ENCODE measurements around the gene DBNL. TPM values are rescaled to one million over a fixed set of nuclear protein-coding genes. Genes with fewer than 3 reads are reported as not detected.
A peak's percentile ranks its signal among the peaks of the same experiment; 100 is the strongest.

DBNL gene
- total RNA-seq, 3 donors from 2014 or later = 90.8 to 110 (median 102) TPM

- Histone ChIP-seq H3K4me3 (no peak overlapping the region), H3K9me3 (no peaks in the 10 kb centered on the region), H3K4me1 (peaks cover 0 to 4% of the 10 kb centered on the region in 2 donors), H3K27ac (no peak overlapping the region), H3K27me3 (no peaks in the 10 kb centered on the region), H3K36me3 (no peaks in the 10 kb centered on the region)
- intact Hi-C loops (cut with DNase I; ENCODE audit: low total_unique reads) = no loop called here
- DNase-seq (ENCODE audit: low spot score in 2 of 2) = no peak
- TF ChIP-seq POLR2AphosphoS5 (IDR thresholded peaks at IDR 0.05) (no peak), POLR2A (IDR thresholded peaks at IDR 0.05) (no peak)
- TF ChIP-seq, protein P1, sequence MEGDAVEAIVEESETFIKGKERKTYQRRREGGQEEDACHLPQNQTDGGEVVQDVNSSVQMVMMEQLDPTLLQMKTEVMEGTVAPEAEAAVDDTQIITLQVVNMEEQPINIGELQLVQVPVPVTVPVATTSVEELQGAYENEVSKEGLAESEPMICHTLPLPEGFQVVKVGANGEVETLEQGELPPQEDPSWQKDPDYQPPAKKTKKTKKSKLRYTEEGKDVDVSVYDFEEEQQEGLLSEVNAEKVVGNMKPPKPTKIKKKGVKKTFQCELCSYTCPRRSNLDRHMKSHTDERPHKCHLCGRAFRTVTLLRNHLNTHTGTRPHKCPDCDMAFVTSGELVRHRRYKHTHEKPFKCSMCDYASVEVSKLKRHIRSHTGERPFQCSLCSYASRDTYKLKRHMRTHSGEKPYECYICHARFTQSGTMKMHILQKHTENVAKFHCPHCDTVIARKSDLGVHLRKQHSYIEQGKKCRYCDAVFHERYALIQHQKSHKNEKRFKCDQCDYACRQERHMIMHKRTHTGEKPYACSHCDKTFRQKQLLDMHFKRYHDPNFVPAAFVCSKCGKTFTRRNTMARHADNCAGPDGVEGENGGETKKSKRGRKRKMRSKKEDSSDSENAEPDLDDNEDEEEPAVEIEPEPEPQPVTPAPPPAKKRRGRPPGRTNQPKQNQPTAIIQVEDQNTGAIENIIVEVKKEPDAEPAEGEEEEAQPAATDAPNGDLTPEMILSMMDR (IDR thresholded peaks at IDR 0.05) = no peak
Measured at GRCh38 chr7:44078521-44078920, 34.0 kb downstream of the DBNL start.

DNA sequence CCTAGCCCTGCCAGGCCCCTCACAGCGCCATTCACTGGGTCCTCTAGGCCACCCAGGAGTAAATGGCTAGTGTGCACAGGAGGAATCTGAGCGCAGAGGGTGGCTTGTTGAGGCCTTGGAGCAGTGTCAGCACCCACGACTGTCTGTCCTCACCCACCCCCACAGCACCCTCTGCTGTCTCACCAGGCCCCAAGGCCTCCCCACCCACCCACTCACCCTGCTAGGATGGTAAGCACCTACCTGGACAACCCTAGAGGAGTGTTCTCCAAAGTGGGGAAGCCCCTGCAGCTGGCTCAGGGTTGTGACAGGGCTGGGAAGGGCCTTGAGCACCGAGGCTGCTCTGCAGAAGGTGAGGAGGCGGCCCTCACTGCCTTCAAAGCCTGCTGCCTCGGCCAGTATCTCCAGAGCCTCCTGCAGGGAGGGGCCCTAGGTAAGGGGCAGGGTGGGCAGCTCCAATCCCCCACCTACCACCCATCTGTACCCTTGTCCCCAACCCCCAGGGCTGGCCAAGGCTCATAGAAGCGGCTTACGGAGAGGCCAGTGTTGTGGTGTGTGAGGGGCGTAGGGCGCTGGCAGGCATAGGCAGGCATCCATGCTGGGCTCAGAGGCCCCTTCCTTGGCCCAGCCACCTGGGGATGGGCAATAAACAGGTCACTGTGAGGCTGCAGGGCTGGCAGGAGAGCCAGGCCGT is 35.0 kb downstream of the DBNL start:
- no peaks in the 10 kb centered on the region for H3K36me3 ChIP-seq
- no peaks in the 10 kb centered on the region for H3K9me3 ChIP-seq
- TF ChIP-seq POLR2A (IDR thresholded peaks at IDR 0.05) = no peak
- TF ChIP-seq, protein P1 (IDR thresholded peaks at IDR 0.05) = no peak
- TF ChIP-seq POLR2AphosphoS5 (IDR thresholded peaks at IDR 0.05) = no peak
- H3K4me1 ChIP-seq = no peaks in the 10 kb centered on the region
- DNase-seq (ENCODE audit: low spot score in 2 of 2) = no peak
- H3K27ac ChIP-seq = no peak overlapping the region
- intact Hi-C loops (cut with DNase I; ENCODE audit: low total_unique reads) = no loop called here
- no peak overlapping the region for H3K4me3 ChIP-seq
- no peaks in the 10 kb centered on the region for H3K27me3 ChIP-seq

GRCh38 chr7:44080118-44080517 is 35.6 kb downstream of the DBNL start:
- Histone ChIP-seq H3K36me3 (no peaks in the 10 kb centered on the region), H3K4me1 (no peaks in the 10 kb centered on the region), H3K9me3 (no peaks in the 10 kb centered on the region), H3K27me3 (no peaks in the 10 kb centered on the region), H3K27ac (no peak overlapping the region), H3K4me3 (no peak overlapping the region)
- TF ChIP-seq, protein P1 (IDR thresholded peaks at IDR 0.05) = no peak
- TF ChIP-seq POLR2A (IDR thresholded peaks at IDR 0.05) (no peak), POLR2AphosphoS5 (IDR thresholded peaks at IDR 0.05) (no peak)
- intact Hi-C loops (cut with DNase I; ENCODE audit: low total_unique reads) = no loop called here
- no peak for DNase-seq (ENCODE audit: low spot score in 2 of 2)

GRCh38 chr7:44080686-44081265 is 36.3 kb downstream of the DBNL start:
- Histone ChIP-seq H3K36me3 (no peaks in the 10 kb centered on the region), H3K4me3 (peak overlapping the region in 1 of 3 donors; percentile 96), H3K27ac (peak overlapping the region; percentile 55 to 84), H3K4me1 (no peaks in the 10 kb centered on the region), H3K27me3 (no peaks in the 10 kb centered on the region), H3K9me3 (no peaks in the 10 kb centered on the region)
- no peak for DNase-seq (ENCODE audit: low spot score in 2 of 2)
- TF ChIP-seq POLR2A (IDR thresholded peaks at IDR 0.05) = no peak
- no peak for TF ChIP-seq POLR2AphosphoS5 (IDR thresholded peaks at IDR 0.05)
- TF ChIP-seq, protein P1 (IDR thresholded peaks at IDR 0.05) = no peak
- intact Hi-C loops (cut with DNase I; ENCODE audit: low total_unique reads) = no loop called here

- Histone ChIP-seq H3K27me3 (no peaks in the 10 kb centered on the region), H3K4me1 (no peaks in the 10 kb centered on the region), H3K4me3 (peak overlapping the region; percentile 64 to 96 (median 74)), H3K36me3 (no peaks in the 10 kb centered on the region), H3K27ac (peak overlapping the region; percentile 84 to 91), H3K9me3 (no peaks in the 10 kb centered on the region)
- intact Hi-C loops (cut with DNase I; ENCODE audit: low total_unique reads) = no loop called here
- no peak for DNase-seq (ENCODE audit: low spot score in 2 of 2)
- TF ChIP-seq, protein P1 (IDR thresholded peaks at IDR 0.05) = no peak
- TF ChIP-seq POLR2A (IDR thresholded peaks at IDR 0.05) (no peak), POLR2AphosphoS5 (IDR thresholded peaks at IDR 0.05) (no peak)
Measured at GRCh38 chr7:44081266-44081748, 36.8 kb downstream of the DBNL start.
